ENCODE results near the gene STXBP6.

GRCh38 chr14:24948261-24948847, 101.6 kb downstream of the STXBP6 start:
- no peak for TF ChIP-seq JUND (IDR thresholded peaks at IDR 0.05; ENCODE audit: low read depth, low read length)
- TF ChIP-seq CHD1 (IDR thresholded peaks at IDR 0.05; ENCODE audit: low read depth, low read length) = no peak
- no peak for TF ChIP-seq EZH2 (IDR thresholded peaks at IDR 0.05; ENCODE audit: borderline replicate concordance, control insufficient read depth, low read depth, low read length)
- TF ChIP-seq CEBPB (IDR thresholded peaks at IDR 0.05; ENCODE audit: borderline replicate concordance in 1 of 2, low read depth in 2 of 2, low read length in 2 of 2) = no peak
- TF ChIP-seq POLR2A (IDR thresholded peaks at IDR 0.05; ENCODE audit: low read depth, low read length) = no peak
